SIG-M5 treated with dmso at 0.1 percent for 504 hours (cell line): ENCODE results near the gene HYLS1.

Source experiments
- DNase-seq: peaks from one replicate; lab custom pipeline; 2025; ENCODE audit not compliant: unreplicated experiment; lab: John Stamatoyannopoulos, UW

The HYLS1 gene

DNA sequence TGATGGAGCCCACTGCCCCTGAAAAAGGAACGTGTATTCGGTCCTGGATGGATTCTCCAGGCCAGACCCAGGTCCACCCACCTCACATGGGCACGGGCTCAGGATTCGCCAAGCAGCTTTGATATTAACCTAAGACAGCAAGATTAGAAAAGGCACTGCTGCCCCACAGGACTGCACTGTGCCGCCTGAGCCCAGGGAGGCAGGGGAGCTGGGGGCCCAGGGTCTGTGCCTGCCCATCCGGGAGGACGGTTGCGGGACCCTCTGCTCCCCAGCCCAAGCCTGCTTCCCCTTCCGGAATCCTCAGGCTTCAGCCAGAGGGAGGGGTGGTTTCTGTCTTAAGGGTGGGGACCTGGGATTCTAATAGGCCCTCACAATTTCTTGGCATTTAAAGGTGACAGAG, 44.8 kb downstream of the HYLS1 start:
- DNase-seq: no peak

DNA sequence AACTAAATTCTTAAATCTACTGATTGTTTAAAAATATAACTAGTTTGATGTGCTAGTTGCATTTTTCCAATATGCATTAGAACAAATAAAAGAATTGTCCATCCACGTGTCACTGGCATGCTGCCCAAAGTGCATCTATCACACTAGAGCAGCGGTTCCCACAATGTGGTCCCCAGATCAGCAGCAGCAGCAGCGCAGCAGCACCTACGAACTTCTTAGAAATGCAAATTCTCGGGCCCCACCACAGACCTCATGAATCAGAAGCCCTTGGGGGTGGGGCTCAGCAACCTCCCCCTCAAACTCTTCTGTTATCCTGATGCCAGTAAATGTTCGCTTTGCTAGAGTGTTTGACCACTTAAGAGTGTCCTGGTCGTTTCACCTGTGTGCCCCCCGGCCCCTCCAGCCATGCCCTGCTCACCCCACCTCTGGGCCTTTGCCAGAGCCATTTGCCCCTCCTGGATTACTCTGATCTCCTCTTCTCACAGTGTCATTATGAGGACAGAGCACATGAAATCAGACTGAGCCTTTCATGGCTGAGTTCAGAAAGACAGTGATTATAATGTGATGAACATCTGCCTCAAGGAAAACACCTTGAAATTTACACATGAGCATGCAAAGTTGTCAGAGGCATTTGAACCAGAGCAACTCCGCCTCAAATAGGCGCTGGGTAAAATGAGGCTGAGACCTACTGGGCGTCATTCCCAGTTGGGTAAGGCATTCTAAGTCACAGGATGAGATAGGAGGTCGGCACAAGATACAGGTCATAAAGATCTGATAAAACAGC, 45.8 kb downstream of the HYLS1 start:
- no peak for DNase-seq

DNA sequence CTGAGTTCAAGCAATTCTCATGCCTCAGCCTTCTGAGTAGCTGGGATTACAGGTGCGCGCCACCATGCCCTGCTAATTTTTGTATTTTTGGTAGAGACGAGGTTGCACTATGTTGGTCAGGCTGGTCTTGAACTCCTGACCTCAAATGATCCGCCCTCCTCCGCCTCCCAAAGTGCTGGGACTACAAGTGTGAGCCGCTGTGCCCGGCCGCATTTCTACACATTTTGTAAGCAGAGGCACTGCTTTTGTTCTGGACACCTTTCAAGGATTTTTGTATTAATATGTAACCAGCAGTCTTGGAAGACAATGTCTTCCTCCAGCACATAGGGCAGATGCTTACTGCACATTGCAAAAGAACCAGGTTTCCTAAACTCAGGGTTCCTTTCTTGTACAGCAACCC, 47.0 kb downstream of the HYLS1 start:
- DNase-seq: no peak

DNA sequence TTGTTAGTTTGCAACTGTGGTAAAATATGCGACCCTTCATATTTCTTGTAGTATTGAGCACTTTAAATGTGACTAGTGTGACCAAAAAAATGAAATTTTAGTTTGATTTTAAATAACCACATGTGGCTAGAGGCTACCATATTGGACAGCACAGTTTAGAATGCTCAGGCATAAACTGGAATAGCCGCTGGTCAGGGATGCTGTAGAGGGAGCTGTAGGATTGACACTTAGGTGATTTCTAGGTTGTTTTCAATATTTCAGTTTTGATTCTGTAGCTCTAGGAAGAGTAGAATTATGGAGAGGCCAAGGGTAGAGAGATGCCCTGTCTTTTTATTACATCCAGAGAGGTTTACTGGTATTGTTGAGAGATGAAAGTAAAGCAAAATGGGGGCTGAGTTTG, 47.6 kb downstream of the HYLS1 start:
- no peak for DNase-seq

DNA sequence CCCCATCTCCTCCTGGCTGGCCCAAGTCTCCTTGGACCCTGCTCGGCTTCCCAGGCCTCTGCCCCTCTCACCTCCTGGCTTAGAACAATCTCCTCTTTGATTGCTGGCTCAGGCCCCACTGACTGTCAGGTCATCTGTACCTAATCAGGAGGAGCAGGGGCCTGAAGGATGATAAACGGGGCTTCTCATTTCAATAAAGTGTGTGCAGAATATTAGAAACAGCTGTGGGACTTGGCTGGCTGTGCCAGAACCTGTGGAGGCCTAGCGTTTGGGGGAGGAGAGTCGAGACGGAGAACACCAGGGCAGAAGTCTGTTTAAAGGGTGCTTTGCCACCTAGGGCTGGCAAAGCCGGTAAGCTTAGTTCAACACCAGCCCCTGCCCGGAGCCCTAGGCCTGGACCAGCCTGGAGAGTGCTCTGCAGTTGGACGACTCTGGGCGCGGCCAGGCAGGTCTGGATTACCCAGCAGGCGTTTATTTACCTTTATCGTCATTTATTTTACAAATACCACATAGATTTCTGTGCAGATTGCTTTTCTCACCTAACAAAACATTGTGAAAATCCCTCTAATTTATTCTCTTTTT, 48.2 kb downstream of the HYLS1 start:
- no peak for DNase-seq

DNA sequence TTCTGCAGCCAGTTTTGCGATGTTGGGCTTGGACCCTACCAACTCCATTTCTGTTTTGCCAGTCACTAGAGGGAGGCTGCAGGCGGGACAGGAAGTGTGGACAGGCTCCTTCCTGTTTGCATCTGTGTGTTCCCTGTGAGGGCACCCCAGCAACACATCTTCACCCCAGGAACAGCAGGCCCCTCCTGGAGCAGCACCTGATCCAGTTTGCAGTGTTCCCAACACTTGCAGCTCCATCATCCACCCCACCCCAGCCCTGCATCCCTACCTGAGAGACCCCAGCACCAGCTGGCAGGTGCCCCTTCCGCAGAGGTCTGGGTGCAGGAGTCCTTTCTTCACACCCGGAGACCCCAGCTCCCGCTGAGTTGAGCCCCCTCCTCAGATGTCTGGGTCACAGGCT, 51.0 kb downstream of the HYLS1 start:
- DNase-seq: no peak

DNA sequence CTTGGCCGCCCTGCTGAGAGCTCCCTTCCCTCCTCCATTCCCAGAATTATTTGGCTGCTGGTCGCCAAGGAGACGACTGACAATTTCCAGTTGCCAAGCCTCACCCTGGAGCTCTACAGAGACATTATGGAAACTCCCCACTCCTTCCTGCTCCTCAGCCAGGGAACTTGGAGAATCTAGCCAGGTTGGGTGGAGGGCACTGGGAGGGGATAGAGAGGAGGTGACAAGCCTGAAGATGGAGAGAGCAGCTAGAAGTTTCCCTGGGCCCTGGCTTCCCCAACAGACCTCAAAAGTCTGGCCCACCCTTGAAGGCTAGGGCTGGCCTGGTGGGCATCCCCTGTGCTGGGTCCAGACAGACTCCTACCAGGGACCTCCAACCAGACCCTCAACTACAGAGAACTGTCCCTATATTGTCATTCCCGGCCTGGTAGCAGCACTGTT, 51.6 kb downstream of the HYLS1 start:
- DNase-seq: no peak

DNA sequence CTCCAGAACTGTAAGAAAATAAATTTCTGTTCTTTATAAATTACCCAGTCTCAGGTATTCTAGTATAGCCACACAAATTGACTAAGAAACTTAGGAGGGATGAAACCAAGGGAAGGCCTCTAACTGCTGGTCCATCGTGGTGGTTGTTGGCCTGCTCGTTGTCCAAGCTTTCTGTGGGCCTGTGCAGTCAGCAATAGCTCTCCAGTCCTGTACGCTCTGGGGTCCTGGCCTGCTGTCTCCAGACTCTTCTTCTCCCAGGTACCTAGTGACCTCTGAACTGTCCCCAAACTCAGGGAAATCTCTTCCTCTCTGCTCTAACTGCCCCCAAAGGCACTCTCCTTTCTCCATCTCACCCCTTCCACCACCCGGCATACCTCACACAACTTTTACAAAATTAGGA, 52.7 kb downstream of the HYLS1 start:
- no peak for DNase-seq

DNA sequence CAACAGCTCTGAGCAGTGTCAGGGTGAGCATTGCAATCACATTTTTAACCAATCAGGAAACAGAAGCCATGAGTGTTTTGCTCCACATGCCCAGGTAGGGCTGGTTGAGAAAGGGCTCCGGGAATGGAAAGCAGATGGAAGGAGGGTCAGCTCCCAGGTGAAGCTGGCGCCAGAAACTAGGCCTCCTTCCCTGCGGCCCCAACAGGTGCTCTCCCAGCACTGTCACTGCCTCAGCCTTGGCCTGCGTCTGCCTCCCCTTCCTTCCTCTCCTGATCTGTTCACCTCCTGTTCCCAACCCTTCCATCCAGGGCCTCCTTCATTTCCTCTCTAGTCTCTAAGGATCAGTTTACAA, 53.8 kb downstream of the HYLS1 start:
- DNase-seq: no peak

DNA sequence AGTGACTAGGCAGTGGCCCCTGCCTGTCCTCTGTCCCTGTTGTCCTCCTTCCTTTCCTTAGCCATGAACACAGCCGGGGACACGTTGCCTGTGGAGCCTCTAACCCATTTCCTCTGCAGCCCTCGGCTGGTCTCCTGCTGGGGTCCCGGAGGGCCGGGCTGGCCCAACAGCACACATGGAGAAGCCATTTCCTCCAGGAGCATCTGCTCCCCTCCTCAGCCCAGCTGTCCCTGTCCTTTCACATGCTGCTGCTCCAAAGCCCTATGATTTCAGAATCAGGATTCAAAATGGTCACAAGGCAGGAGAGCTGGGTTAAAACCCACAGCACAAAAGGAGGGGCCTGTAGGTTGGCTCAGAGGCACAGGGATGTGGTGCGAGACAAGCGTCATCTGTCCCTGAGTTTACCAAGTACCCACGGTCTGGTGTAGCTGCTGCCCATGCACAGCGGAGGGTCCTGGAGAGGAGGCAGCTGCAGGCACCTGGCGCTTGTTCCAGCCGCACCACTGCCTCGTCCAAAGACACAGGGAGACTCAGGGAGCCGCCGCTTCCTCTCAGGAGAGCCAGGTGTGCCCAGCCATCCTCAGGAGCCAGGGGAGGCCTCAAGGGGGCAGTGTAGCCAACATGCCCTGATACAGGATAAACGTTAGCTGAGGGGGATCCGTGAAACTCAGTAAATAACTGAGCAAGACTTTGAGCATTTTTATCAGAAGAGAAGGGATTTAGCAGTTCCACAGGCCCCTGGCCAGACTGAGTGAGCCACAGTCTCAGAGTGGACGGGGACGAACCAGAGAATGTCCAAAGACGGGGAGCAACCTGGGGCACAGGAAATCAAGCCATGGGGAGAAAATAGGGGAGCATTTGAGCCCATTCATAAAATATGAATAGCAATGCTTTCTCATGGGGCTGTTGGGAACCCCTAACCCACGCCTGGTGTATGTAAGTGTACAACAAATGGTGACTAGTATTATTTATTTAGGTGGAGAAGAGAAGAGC, 54.4 kb downstream of the HYLS1 start:
- DNase-seq: no peak

DNA sequence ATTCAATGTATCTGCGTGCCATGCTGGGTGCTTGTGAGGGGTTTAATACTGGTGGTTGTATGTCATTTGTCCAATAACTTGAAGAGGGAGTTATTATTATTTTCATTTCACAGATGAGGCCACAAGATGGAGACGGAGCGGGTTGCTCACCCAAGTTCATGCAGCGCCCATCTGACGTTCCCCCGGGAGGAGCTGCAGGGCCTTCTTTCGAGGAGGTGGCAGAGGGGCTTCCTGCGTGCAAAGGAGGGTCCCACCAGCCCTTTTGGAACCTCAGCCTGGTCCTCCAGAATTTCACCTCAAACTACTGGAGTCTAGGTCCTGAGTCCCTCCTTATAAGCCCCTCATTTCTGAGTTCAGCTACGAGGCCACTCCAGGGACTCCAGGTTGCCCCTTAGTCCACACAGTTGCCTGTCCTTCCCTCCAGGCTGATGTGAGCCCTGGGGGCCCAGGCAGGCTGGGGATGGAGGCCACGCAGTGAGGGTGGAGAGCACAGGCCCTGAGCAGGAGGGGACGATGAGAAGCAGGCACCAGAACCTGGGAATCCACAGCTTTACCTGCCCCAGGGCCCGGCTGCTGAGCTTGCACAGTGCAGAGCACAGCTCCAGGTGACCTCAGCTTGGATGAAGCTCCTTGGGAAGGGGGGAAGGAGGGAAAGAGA, 55.4 kb downstream of the HYLS1 start:
- DNase-seq: no peak

DNA sequence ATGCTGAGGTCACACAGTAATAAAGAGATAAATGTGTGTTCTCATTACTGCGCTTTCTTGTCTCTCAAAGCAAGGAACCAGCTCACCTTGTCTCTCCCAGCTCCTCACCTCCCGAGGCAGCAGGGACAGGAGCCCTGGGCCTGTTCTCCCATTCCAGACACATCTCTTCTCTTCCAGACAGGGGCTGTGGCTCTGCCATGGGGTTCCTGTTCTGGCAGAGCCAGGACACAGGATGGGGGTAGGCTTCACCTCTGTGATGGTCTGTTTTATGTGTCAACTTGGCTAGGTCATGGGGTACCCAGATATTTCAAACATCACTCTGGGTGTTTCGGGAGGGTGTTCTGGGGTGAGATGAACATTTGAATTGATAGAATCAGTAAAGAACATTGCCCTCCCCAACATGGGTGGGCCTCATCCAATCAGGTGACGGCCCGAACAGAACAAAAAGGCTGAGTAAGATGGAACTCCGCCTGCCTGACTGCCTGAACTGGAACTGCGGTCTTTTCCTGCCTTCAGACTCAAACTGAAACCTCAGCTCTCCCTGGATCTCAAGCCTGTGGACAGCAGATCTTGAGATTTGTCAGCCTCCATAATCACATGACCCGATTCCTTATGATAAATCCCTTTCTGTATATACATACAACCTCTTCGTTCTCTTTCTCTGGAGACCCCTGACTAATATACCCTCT, 56.3 kb downstream of the HYLS1 start:
- DNase-seq: no peak

DNA sequence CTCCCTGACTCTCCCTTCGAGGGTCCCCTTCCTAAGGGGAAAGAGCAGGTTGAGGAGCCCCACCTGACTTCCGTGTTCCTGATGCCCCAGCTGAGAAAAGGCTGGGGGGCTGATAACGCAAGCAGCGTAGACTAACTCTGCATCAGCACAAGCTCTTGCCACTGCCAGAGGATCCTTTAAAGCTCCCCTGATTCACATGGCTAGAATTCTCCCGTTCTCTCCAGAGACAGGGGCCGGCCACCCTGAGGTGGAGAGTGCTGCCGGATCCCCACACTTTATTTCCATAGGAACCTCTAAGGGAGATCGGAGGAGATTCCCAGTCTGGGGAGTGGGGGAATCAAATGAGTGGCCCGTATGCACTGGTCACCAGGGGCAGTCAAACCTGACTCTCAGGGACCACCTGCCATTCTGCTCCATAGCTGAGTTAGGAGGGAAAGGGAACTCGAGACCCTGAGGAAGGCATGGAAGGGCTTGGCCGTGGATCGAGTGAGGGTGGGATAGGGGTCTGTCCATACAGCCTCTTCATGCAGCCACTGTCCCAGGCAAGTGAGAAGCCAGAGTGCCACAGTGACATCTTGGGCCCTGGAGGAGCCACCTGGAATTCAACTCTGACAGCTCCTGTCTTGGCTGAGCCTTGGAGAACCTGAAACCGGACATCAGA, 57.0 kb downstream of the HYLS1 start:
- no peak for DNase-seq

DNA sequence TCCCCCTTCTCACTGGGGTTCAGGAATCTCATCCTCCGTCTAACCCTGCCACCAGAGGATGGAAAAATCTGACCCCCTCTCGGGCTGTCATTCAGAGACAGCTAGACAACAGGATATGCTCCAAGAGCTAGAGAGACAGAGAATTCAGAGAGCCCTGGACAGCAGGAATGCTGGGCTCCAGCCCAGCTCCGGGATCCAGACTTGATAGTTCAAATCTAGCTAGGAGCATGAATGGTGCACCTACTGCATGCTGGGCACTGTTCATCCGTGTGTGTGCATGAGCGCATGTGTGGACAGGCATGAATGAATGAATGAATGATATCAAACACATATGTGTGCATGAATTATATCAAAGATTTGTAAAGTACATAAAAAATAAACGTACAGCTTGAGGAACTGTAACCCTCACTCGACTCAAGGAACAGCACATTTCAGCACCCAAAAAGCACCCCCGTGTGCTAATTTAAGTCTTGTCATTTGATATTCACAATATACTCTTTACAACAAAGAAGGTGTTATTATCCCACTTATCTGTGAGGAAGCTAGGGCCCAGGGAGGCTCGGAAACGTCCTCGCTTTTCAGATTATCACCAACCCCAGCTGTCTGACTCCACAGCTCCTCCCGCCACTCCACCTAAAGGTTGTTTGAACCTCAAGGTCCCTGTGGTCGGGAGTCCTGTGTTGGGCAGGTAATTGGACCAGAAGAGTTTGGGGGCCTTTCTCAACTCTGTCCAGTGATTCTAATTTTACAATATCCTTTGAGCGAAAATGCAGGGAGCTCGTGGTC, 57.7 kb downstream of the HYLS1 start:
- DNase-seq: no peak

DNA sequence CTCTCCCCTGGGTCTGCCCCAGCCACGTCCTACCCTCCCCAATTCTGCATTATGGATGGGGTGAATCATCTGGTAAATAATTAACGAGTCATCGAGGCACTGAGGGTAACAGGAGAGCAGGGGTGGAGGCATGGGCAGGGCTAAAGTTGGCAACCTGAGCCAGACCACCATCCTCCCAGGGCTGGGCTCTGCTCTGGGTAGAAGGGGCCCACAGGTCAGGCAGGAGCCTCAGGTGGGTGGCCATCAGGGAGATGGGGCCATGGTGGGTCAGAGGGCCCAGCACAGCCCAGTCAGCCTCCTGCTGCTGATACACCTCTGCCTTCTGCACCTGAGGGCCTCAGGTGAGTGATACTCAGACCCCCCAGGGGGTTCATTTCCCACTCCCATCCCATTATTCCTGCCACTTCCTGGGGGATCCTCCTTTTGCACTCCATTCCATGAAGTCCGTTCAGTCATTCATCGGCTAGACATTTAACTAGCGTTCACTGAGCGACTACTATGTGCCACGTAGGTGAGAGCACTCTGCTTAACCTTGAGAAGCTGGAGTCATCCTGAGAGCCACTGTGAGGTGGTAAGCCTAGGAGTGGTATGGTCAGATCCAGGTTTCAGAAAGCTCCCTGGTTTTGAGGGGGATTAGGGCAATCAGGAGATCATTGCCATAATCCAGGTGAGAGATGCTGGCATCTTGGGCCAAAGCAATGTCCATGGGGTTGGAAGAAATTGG, 58.5 kb downstream of the HYLS1 start, which contains the start of gene VSIG10L2:
VSIG10L2 (plus strand) TSS at position 248 of the 724 bp plus-strand sequence; CDS start at position 260, 12 bp downstream.
- DNase-seq: no peak

DNA sequence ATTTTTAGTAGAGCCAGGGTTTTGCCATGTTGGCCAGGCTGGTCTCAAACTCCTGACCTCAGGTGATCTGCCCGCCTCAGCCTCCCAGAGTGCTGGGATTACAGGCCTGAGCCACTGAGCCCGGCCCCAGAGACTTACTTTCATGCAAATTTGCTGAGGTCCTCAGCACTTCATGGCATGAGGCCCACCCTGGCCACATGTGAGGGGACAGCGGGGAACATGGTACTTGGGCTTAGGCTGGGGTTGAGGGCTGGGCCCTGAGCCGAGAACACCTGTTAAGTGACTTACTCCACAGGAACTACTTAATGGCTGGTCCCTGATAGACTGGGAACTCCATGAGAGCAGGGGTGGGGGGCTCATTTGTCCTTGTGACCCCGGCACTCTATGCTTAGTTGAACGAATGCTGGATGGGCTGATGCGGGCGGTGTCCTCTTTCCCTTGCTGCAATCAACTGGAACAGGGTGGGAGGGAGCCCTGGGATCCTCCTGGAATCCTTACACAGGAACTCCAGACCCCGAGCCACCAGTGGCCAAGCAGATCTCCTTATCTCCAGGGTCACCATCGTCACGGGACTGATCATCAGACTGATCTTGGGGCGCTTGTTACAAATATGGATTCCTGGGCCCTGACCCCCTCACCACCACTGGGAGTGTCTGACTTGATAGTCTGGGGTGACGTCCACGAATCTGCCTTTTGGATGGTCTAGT, 59.4 kb downstream of the HYLS1 start:
- DNase-seq: no peak

DNA sequence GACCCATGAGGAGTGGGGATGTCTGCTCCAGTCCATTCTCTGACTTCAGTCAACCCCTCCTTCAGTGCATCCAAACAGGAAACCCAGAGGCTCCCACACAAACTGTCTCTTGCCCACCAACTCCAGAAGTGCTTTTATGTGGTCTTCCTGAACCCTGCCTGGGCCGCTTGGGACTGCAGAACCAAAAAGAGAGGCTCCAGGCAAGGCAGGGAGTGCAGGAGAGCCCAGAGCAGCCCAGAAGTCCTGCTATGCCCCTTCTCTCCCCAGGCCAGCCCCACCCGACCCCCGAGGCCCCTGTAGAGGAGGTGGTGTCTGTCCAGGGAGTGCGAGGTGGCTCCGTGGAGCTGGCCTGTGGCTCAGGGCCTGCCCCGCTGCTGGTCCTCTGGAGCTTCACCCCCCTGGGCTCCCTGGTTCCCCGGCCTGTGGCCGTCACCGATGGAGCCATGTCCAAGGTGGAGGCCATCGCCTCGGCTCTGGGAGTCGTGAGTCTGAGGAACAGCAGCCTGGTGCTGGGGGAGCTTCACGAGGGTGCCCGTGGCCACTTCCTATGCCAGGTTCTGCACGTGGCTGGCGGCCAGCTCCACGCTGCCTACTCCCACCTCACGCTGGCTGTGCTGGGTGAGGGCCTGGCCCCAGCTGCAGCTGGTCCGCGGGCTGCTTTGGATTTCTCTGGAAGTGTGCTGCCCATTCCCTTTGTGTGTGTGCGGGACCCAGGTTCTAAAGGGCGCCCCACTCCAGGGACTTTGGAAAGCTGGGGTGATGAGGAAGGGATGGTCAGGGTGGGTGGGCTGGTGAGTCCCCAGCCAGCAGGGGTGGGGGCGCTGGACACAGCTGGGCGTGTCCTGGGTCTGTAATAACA, 60.2 kb downstream of the HYLS1 start:
- no peak for DNase-seq
